Activated T-cell treated with anti-CD3 and anti-CD28 coated beads, Interleukin-2, amount 50 U/mL, for 1 hour (primary cell): Measurements from ENCODE around the gene RGS14.
"Not testable (repeated sequence)": the region's sequence is repeated elsewhere in the genome, so short reads cannot be mapped to it uniquely, and the experiment has no call there.

Source experiments
- DNase-seq: peaks from one replicate; pipeline ENCODE4 v3.0.0-alpha.2; 2020

Gene RGS14

GRCh38 chr5:177366528-177367322 lies 9.0 kb downstream of the RGS14 start:
- DNase-seq, result no peak

DNA sequence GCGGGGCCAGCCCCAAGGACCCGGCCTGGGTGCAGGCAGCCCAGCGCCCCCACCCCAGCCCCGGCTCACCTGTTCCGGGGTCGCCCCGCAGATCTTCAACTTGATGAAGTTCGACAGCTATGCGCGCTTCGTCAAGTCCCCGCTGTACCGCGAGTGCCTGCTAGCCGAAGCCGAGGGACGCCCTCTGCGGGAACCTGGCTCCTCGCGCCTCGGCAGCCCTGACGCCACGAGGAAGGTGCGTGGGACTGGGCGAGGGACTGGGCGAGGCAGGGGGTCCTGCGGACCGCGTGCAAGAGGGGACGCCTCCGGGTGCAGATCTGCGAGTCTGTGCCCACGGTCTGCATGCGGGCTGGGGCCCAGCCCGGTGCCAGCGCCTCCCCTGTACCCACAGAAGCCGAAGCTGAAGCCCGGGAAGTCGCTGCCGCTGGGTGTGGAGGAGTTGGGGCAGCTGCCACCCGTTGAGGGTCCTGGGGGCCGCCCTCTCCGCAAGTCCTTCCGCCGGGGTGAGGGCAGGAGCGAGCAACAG lies 9.7 kb downstream of the RGS14 start:
- no peak for DNase-seq

GRCh38 chr5:177367981-177368868 lies 10.5 kb downstream of the RGS14 start:
- DNase-seq, result no peak

- DNase-seq, result peak; percentile 44
Observed at GRCh38 chr5:177368869-177369644, 11.3 kb downstream of the RGS14 start.

- no peak for DNase-seq
Observed at GRCh38 chr5:177369645-177370440, 12.1 kb downstream of the RGS14 start.

- DNase-seq, result peak; percentile 55
Observed at GRCh38 chr5:177370488-177371119, 12.9 kb downstream of the RGS14 start.

DNA sequence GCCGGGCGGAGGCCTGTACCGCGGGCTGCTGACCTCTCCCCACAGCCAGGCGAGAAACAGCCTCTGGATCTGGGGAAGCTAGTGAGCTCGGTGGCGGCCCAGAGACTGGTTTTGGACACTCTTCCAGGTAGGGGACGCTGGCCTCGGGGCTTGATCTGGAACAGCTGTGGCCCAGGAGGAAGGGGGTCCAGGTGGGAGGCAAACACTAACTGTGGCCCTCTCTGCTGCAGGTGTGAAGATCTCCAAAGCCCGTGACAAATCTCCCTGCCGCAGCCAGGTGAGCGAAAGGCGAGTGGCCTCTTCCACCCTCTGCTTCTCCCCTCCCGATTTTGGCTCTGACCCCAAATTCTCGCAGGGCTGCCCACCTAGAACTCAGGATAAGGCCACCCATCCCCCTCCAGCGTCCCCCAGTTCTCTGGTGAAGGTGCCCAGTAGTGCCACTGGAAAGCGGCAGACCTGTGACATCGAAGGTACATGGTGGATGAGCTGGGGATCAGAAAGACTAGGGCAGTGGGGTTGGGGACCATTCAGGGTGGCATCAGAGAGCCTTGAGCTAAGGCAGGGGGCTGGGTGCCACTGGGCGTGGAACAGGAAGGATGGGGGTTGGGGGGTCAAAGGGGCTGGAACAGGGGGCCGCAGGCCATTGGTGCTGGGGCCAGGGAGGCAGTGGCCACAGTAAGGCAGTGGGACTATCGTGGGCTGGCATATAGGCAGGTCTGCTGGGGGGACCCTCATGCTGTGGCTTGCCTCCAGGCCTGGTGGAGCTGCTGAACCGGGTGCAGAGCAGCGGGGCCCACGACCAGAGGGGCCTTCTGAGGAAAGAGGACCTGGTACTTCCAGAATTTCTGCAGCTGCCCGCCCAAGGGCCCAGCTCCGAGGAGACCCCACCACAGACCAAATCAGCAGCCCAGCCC lies 13.7 kb downstream of the RGS14 start:
- DNase-seq, result no peak

DNA sequence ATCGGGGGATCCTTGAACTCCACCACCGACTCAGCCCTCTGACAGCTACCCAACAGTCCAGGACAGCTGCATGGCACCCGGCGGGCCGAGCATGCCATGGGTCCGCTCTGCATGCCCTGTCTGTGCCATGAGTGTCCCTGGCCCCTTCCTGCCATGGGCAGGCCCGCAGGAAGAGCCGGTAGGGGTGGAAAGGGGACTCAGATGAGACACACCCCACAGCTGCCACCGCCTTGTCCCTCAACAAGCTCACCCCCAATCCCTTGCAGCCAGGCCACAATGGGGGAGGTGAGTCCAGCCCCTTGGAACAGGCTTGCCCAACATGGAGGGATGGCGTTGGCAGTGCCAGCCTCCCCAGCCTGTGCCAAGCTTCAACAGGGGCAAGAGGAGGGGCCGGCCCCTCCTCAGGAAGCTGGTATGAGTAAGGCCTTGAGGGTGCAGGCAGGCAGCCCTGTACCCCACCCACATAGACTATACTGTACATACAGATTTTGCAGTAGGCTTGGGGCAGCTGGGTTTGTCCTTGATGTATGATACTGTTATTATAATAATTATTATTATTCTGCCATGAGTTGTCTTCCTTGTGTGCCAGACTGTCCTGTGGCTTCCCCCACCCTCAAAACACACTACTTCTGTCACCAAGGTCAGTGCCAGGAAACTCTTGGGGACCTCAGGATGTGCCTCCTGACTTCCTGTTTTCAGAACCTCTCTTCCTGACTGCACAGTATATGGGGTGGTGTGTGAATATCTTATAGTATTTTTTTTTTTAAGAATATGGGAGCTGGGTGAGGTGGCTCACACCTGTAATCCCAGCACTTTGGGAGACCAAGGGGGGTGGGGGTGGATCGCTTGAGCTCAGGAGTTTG lies 14.5 kb downstream of the RGS14 start:
- peak; percentile 47 for DNase-seq

DNA sequence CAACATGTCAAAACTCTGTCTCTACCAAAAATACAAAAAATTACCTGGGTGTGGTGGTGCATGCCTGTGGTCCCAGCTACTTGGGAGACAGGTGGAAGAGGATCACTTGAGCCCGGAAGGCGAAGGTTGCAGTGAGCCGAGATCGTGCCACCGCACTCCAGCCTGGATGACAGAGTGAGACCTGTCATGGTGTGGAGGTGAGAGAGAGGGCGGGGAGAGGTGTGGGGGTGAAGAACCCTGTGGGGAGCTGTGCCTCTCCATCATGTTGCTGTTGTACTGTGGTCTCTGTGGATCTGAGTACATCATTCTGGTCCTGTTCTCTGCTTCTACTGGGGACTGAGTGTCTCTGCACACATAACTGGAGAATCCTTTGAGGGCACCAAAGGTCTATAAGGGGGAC lies 15.2 kb downstream of the RGS14 start:
- no peak for DNase-seq

- DNase-seq, result no peak
Observed at GRCh38 chr5:177373806-177374205, 16.1 kb downstream of the RGS14 start.

- no peak for DNase-seq
Observed at GRCh38 chr5:177374211-177374610, 16.5 kb downstream of the RGS14 start.

GRCh38 chr5:177375516-177375915 lies 17.8 kb downstream of the RGS14 start:
- DNase-seq, result not testable (repeated sequence)

GRCh38 chr5:177376107-177376506 lies 18.4 kb downstream of the RGS14 start:
- DNase-seq, result no peak

GRCh38 chr5:177377851-177378776 lies 20.4 kb downstream of the RGS14 start:
- no peak for DNase-seq

GRCh38 chr5:177378884-177379883 lies 21.5 kb downstream of the RGS14 start:
- DNase-seq, result no peak

DNA sequence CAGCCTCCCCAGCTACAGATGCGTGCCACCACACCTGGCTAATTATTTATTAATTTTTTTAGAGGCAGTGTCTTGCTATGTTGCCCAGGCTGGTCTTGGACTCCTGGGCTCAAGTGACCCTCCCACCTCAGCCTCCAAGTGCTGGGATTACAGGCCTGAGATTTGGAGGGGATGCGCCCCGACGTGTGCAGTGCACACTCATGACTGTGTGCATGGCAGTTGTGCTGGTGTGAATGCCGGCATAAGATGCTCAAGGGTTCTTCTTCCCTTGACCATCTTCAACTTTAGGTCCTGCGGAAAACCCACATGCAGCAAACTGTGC lies 23.0 kb downstream of the RGS14 start:
- DNase-seq, result no peak

DNA sequence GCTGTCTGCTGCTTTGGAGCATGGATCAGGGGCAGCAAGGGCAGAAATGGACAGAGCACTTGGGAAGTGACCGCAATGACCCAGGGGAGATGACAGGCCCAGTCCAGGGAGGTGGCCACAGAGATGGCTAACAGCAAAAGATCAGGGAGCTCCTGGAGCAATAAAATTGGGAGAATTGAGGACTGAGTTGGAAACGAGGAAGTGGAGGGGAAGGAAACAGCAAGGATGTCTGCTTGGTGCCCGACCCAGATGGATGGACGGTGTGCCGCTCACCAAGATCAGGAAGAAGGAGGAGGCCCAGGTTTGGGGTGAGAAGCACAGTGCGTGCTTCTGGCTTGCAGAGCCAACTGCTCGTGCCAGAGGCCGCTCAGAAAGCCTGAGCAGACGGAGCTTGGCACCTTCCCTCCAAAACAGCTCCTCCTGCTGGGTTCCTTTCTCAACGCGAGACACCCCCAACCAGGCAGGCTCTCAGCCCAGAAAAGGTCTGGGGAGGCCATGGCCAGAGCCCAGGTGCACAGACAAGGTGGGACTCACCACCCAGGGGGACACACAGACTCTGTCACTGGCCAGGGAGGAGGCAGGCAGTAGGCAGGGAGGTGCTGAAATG lies 24.8 kb downstream of the RGS14 start:
- no peak for DNase-seq
